ENCODE results near the gene LONRF3. TPM values are rescaled to one million over a fixed set of nuclear protein-coding genes. Genes with fewer than 3 reads are reported as not detected.

LONRF3 gene
- total and polyA plus RNA-seq, 2 of the 8 experiments (the other 6 are each of a cell fraction or from before 2014, with no cell fraction given), result 0.11 TPM; not detected in 1

GRCh38 chrX:119036107-119037029, 62.0 kb downstream of the LONRF3 start (continued):
- TF ChIP-seq CTBP2 (IDR thresholded peaks at IDR 0.05; ENCODE audit: borderline replicate concordance, insufficient read depth, insufficient read length, low read length), result no peak
- TF ChIP-seq SUZ12 (IDR thresholded peaks at IDR 0.05; ENCODE audit: low read length), result no peak
- no peak for TF ChIP-seq MAFK (IDR thresholded peaks at IDR 0.05; ENCODE audit: low read depth, low read length)
